MM.1S (cell line): Measurements from ENCODE around the gene ACBD4.

Experiments
- DNase-seq: peaks from one replicate; pipeline ENCODE4 v3.0.0-alpha.2; 2015
- H2AFZ ChIP-seq: fragments of 300-600 bp; sonication (generic); 2 replicates; pipeline ENCODE4 v1.6.0; 2016; ENCODE audit warnings: antibody characterized with exemption, low read length
- H3F3A ChIP-seq: fragments of 300-600 bp; sonication (generic); 2 replicates; pipeline ENCODE4 v1.6.1; 2016; ENCODE audit warnings: mild to moderate bottlenecking, antibody characterized with exemption, low read length, moderate library complexity, mixed read lengths; ENCODE audit not compliant: insufficient read depth
- H3K27ac ChIP-seq: fragments of 300-600 bp; sonication (generic); 2 replicates; pipeline ENCODE4 v1.5.1; 2016; ENCODE audit warnings: mild to moderate bottlenecking, low read length
- H3K27me3 ChIP-seq: fragments of 300-600 bp; sonication (generic); replicated peaks from 2 replicates; pipeline ENCODE4 v1.6.0; 2016; ENCODE audit warnings: low read length; ENCODE audit not compliant: insufficient read depth
- H3K36me3 ChIP-seq: fragments of 300-600 bp; sonication (generic); replicated peaks from 2 replicates; pipeline ENCODE4 v1.6.1; 2016; ENCODE audit warnings: mild to moderate bottlenecking, low read length, mixed read lengths; ENCODE audit not compliant: insufficient read depth
- H3K4me1 ChIP-seq: fragments of 300-600 bp; sonication (generic); 2 replicates; pipeline ENCODE4 v1.6.1; 2016; ENCODE audit warnings: low read length, mixed read lengths
- H3K4me2 ChIP-seq: fragments of 300-600 bp; sonication (generic); 2 replicates; pipeline ENCODE4 v1.6.0; 2016; ENCODE audit warnings: low read depth, low read length
- H3K4me3 ChIP-seq: fragments of 300-600 bp; sonication (generic); 2 replicates; pipeline ENCODE4 v1.5.1; 2016; ENCODE audit warnings: low read length, mixed read lengths
- H3K79me2 ChIP-seq: fragments of 300-600 bp; sonication (generic); 2 replicates; pipeline ENCODE4 v1.6.1; 2016; ENCODE audit warnings: mixed run types, low read length, mixed read lengths
- H3K9ac ChIP-seq: fragments of 300-600 bp; sonication (generic); 2 replicates; pipeline ENCODE4 v1.6.1; 2016; ENCODE audit warnings: low read length, mixed read lengths
- H3K9me2 ChIP-seq: fragments of 300-600 bp; sonication (generic); replicated peaks from 2 replicates; pipeline ENCODE4 v1.6.1; 2016; ENCODE audit warnings: mild to moderate bottlenecking, low read length, mixed read lengths; ENCODE audit not compliant: insufficient read depth
- H3K9me3 ChIP-seq: fragments of 300-600 bp; sonication (generic); replicated peaks from 2 replicates; pipeline ENCODE4 v1.6.1; 2016; ENCODE audit warnings: mild to moderate bottlenecking, low read length, mixed read lengths; ENCODE audit not compliant: insufficient read depth
- H4K20me1 ChIP-seq: fragments of 300-600 bp; sonication (generic); 2 replicates; pipeline ENCODE4 v1.6.1; 2016; ENCODE audit warnings: mild to moderate bottlenecking, low read length, moderate library complexity, mixed read lengths; ENCODE audit not compliant: insufficient read depth
- EZH2 ChIP-seq: fragments of 300-600 bp; sonication (generic); optimal IDR thresholded peaks from 2 replicates; pipeline ENCODE3; 2017; ENCODE audit warnings: low read depth, mild to moderate bottlenecking, antibody characterized with exemption, low read length, mixed read lengths
- EZH2phosphoT487 ChIP-seq: fragments of 300-600 bp; sonication (generic); IDR thresholded peaks from 2 replicates; pipeline ENCODE4 v1.6.1; 2018; ENCODE audit warnings: antibody characterized with exemption, low read length
- TF ChIP-seq, protein P1 (sequence below): fragments of 300-600 bp; sonication (generic); IDR thresholded peaks from 2 replicates; pipeline ENCODE4 v1.5.1; 2016; ENCODE audit warnings: antibody characterized with exemption, low read length, mixed read lengths

Gene ACBD4

DNA sequence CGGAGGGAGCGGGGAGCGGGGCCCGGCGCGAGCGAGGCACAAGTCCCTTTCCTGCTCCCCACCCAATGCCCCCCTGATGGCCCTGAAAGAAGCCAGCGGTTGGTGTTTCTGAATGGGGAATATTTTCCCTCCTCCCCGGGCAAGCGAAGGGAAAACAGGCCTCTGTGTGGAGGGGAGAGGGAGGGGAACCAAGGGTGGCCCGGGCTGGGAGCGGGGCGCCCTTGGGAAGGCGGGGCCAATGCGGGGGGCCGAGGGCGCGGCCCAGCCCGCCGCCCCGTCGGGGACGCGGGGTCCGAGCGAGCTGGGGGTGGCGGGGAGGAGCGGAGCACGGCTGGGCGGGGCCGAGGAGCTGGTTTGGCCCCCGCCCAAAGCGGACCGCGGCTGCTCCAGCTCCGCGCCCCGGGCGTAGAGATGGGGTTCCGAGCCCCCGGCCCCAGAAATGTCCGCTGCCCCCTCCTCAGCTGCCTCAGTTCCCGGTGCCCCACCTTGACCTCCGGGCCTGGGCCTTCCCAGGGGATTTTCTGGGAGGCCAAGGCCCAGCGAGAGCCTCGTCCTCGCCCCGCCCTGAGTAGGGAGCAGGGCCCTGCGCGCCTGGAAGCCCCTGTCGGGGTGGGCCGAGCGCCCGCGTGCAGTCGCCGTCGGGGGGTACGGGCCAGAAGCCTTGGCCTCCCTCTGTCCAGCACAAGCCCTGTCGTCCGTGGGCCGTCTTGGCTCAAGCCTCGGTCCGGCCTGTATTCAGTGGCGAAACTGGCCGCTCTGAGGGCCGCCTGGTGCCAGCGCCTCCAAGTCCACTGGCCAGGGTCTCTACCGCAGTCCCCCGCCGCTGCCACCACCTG lies 8.9 kb downstream of the ACBD4 start:
- no peaks in the 10 kb centered on the region for H3K9me2 ChIP-seq
- no peaks in the 10 kb centered on the region for H3K36me3 ChIP-seq
- H3K4me1 ChIP-seq = no peaks in the 10 kb centered on the region
- TF ChIP-seq EZH2 (no peak), EZH2phosphoT487 (no peak)
- TF ChIP-seq, protein P1, sequence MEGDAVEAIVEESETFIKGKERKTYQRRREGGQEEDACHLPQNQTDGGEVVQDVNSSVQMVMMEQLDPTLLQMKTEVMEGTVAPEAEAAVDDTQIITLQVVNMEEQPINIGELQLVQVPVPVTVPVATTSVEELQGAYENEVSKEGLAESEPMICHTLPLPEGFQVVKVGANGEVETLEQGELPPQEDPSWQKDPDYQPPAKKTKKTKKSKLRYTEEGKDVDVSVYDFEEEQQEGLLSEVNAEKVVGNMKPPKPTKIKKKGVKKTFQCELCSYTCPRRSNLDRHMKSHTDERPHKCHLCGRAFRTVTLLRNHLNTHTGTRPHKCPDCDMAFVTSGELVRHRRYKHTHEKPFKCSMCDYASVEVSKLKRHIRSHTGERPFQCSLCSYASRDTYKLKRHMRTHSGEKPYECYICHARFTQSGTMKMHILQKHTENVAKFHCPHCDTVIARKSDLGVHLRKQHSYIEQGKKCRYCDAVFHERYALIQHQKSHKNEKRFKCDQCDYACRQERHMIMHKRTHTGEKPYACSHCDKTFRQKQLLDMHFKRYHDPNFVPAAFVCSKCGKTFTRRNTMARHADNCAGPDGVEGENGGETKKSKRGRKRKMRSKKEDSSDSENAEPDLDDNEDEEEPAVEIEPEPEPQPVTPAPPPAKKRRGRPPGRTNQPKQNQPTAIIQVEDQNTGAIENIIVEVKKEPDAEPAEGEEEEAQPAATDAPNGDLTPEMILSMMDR = no peak
- H2AFZ ChIP-seq = no peak overlapping the region
- peaks cover 8% of the 10 kb centered on the region for H3K79me2 ChIP-seq
- no peak overlapping the region for H3K27ac ChIP-seq
- peaks cover 13% of the 10 kb centered on the region; the same call in 1 of the 2 replicates for H3F3A ChIP-seq
- DNase-seq = no peak
- no peaks in the 10 kb centered on the region for H3K27me3 ChIP-seq
- no peak overlapping the region for H3K4me3 ChIP-seq
- no peaks in the 10 kb centered on the region for H4K20me1 ChIP-seq
- H3K9ac ChIP-seq = no peak overlapping the region
- H3K4me2 ChIP-seq = no peak overlapping the region
- no peaks in the 10 kb centered on the region for H3K9me3 ChIP-seq

DNA sequence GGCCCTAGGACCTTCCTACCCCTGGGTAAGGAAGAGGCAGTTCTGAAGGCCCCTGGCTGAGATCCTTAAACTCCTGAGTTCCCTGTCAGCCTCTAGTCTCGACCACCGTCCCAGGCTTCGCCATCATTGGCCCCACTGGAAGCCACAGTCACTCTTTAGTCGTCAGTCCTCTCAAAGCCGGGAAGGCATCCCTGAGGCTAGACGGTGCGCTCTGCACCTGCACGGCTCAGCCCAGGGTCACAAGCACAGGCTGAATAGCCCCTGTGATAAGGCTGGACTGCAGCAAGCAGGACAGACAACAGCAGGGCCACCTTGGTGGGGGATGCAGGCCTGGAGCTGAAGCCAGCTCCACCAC lies 9.5 kb downstream of the ACBD4 start:
- no peaks in the 10 kb centered on the region for H3K9me2 ChIP-seq
- H3K4me3 ChIP-seq = no peak overlapping the region
- no peak for DNase-seq
- no peaks in the 10 kb centered on the region for H3K4me1 ChIP-seq
- H3K36me3 ChIP-seq = no peaks in the 10 kb centered on the region
- H3K79me2 ChIP-seq = peaks cover 14% of the 10 kb centered on the region
- no peak overlapping the region for H2AFZ ChIP-seq
- no peaks in the 10 kb centered on the region for H4K20me1 ChIP-seq
- H3F3A ChIP-seq = peaks cover 19% of the 10 kb centered on the region
- H3K9ac ChIP-seq = no peak overlapping the region
- no peaks in the 10 kb centered on the region for H3K27me3 ChIP-seq
- no peak overlapping the region for H3K4me2 ChIP-seq
- TF ChIP-seq EZH2phosphoT487 (no peak), EZH2 (no peak)
- TF ChIP-seq, protein P1 = no peak
- H3K27ac ChIP-seq = no peak overlapping the region
- no peaks in the 10 kb centered on the region for H3K9me3 ChIP-seq

DNA sequence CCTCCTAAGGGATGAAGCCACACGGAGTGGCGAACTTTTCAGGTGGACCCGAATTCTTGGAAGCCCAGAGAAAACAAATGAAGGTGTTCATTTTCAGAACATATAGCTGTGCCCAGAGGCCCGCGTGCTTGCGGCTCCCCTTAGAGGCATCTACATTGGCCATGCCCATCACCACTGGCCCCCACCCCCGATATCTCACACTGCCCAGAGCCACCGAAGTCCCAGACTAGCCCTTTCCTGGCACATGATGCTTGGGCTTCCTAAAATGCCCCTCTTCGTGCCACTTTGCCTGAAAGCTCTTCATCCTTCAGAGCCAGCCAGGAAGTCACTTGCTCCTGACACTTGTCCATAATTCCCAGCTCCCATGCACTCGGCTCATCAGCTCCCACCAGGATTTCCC lies 10.7 kb downstream of the ACBD4 start:
- no peak for TF ChIP-seq EZH2phosphoT487
- TF ChIP-seq EZH2 = no peak
- TF ChIP-seq, protein P1 = no peak
- H2AFZ ChIP-seq = no peak overlapping the region
- no peak overlapping the region for H3K27ac ChIP-seq

More for the DNA sequence above, 10.7 kb downstream of the ACBD4 start:
- Histone ChIP-seq H4K20me1 (no peaks in the 10 kb centered on the region; the same call in 1 of the 2 replicates), H3K36me3 (no peaks in the 10 kb centered on the region), H3K9me3 (no peaks in the 10 kb centered on the region), H3F3A (peaks cover 30% of the 10 kb centered on the region), H3K9ac (no peak overlapping the region), H3K9me2 (no peaks in the 10 kb centered on the region), H3K4me1 (peaks cover 7% of the 10 kb centered on the region), H3K79me2 (peaks cover 20% of the 10 kb centered on the region), H3K27me3 (no peaks in the 10 kb centered on the region), H3K4me3 (no peak overlapping the region), H3K4me2 (no peak overlapping the region)
- no peak for DNase-seq
